EH (cell line): ENCODE measurements around the gene CACNB4.
"Not testable (repeated sequence)": the region's sequence is repeated elsewhere in the genome, so short reads cannot be mapped to it uniquely, and the experiment has no call there.

Experiments
- DNase-seq: peaks from one replicate; pipeline ENCODE4 v3.0.0-alpha.2; 2015; ENCODE audit warnings: low read depth

Gene CACNB4

DNA sequence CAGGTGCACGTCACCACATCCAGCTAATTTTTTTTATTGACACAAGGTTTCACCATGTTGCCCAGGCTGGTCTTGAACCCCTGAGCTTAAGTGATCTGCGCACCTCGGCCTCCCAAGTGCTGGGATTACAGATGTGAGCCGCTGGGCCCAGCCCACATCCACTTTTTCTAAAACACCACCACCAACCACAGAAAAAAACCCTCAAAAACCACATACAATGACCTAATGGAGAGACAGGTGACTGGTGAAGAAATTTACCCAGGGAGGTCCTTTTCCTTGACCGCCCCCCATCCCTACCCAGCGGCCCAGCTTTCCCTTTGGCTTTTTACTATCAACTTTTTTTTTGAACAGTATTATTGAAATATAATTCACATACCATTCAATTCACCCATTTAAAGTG, 47.9 kb downstream of the CACNB4 start:
- DNase-seq: no peak

GRCh38 chr2:152050341-152050740, 48.5 kb downstream of the CACNB4 start:
- no peak for DNase-seq

- DNase-seq: no peak
These were observed 49.3 kb downstream of the CACNB4 start for GRCh38 chr2:152049541-152049940.

DNA sequence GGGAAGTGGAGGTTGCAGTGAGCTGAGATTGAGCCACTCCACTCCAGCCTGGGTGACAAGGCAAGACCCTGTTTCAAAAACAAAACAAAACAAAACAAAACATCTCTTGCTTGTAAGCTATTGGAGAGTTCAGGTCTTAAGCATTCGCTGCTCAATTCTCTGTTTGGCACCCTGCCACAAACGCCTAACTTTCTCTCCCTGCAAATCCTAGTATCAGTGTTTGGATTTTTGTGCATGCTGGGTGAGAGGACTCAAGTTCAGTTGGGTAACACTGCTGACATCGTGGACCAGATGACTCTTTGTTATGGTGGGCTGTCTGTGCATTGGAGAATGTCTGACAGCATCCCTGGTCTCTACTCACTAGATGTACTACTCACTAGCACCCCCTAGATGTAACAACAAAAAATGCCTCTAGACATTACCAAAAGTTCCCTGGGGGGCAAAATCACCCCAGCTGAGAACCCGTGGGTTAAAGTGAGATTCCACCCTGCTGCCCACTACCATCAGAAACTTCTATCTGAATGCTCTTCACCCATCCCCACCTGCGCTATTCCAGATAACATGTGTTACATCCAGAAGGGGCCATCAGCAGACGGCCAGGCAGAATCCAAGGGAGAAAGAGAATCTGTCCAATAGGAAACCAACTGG, 50.9 kb downstream of the CACNB4 start:
- DNase-seq: no peak

DNA sequence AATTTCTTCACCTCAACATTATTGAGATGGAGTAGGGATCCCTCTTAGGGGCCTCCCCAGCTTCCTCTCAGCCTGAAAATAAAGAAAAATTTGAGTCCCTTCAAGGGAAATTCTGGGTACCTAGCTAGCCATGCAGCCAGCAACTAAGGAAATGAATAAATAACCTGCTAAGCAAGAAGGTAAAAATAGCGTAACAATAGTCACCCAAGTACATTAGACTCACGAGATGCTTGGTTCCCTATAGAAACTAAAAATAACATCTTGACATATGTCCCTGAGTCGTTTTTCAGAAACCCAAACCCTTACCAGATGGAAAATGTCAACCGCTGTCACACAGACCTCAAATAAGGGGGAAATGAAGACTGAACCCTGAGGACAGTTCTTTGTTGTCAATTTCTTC, 51.9 kb downstream of the CACNB4 start:
- DNase-seq: no peak

DNA sequence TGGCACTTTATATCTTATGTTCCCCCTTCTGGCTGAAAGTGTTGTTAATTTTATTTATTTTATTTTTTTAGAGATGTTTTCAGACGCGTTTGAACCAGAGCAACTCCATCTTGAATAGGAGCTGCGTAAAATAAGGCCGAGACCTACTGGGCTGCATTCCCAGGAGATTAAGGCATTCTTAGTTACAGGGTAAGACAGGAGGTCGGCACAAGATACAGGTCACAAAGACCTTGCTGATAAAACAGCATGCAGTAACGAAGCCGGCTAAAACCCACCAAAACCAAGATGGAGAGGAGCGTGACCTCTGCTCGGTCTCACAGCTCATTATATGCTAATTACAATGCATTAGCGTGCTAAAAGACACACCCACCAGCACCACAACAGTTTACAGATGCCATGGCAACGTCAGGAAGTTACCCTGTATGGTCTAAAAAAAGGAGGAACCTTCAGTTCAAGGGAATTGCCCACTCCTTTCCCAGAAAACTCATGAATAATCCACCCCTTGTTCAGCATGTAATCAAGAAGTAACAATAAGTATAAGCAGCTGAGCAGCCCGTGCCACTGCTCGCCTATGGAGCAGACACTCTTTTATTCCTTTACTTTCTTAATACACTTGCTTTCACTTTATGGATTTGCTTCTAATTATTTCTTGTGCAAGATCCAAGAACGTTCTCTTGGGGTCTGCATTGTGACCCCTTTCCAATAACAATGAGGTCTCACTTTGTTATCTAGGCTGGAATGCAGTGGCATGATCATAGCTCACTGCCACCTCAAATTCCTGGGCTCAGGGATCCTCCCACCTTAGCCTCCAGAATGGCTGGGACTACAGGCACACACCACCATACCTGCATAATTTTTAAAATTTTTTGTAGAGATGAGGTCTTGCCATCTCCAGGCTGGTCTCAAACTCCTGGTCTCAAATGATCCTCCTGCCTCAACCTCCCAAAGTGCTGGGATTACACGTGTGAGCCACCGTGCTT, 55.9 kb downstream of the CACNB4 start:
- no peak for DNase-seq

GRCh38 chr2:152038441-152038958, 60.3 kb downstream of the CACNB4 start:
- no peak for DNase-seq

- DNase-seq: no peak
These were observed 61.0 kb downstream of the CACNB4 start for GRCh38 chr2:152037743-152038435.

DNA sequence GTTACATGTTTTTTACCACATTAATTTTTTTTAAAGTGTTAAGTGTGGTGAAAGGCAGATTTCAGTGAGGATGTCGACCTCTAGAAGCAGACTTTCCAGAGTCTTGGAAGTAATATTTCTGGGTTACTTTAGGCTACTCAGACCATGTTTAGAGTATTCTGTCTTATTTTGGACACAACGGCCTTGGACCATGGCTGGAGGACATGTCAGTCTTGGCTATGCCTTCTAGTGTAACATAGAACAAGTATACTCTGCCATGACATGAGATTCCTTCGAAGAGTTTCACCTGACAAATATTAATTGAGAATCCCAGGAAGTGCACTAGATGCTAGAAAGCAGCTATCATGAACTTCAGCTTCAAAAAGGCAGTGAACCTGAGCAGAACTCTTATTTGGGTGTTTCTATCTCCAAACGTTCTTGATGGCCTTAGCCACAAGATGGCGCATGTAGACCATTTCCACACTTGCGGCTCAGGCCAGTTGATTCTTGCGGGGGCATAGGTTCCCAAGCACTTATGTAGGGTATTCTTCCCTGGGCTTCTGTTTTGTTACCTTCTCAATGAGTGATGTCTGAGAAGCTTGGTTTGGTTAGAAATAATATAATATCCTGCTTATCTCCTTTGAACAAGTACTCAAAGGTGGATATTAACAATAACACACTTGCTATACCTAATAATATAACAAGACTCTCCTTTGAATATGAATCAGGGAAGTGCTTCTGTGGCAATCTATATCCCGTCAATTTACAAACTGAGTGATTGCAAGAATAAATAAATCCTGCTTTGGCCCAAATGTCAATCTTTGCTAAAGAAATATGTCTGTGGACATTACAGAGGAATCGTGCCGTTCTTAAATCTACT, 62.0 kb downstream of the CACNB4 start:
- peak; percentile 72 for DNase-seq

DNA sequence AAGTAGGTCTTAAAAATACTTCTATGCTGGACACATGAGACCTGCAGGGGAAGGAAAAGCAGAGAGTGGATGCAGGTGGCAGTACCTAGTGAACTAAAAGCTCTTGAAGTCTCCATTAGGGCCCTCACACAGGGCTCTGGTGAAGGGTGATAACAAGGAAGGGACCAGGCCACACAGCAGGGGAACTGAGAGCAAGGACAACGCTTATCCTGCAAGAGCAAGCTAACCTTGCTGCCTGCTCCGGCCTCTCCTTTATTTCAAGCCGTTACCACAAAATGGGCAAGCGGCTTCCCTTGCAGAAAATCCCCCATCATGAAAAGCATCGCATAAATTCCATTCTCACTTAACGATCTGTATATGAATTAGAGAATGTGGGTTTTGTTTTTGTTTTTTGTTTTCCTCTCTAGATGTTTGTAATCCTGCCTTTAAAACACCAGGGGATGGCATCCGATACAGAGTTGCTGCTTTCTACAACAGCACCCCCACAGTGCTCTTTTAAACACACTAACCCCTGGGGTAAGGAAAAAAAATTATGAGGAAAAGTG, 64.5 kb downstream of the CACNB4 start:
- no peak for DNase-seq

GRCh38 chr2:152033011-152033925, 65.6 kb downstream of the CACNB4 start:
- no peak for DNase-seq

DNA sequence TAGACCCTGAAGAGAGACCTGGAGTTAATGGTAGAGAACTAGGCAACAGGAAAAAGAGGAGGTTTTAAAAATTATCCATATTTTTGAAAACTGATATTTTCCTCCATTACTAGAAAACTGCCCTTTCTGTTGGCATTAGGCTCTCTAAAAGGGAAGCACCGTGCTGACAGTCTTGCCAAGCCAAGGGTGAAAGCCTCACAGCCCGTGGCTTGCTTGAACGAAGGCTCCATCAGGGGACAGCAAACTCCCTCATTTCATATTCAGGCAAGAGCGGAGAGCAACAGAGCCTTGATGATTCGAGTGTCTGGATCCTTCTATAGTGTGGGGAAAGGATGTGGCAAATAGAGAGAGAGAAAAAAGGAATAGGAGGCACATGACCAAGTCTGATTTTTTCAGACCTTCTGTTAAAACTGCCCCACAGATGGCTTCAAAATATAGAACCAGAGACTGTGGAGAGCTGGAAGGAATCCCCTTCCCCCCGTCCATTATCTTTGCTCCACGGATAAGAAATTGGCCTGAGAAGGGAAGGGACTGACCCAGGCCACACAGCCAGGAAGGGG, 67.0 kb downstream of the CACNB4 start:
- no peak for DNase-seq

DNA sequence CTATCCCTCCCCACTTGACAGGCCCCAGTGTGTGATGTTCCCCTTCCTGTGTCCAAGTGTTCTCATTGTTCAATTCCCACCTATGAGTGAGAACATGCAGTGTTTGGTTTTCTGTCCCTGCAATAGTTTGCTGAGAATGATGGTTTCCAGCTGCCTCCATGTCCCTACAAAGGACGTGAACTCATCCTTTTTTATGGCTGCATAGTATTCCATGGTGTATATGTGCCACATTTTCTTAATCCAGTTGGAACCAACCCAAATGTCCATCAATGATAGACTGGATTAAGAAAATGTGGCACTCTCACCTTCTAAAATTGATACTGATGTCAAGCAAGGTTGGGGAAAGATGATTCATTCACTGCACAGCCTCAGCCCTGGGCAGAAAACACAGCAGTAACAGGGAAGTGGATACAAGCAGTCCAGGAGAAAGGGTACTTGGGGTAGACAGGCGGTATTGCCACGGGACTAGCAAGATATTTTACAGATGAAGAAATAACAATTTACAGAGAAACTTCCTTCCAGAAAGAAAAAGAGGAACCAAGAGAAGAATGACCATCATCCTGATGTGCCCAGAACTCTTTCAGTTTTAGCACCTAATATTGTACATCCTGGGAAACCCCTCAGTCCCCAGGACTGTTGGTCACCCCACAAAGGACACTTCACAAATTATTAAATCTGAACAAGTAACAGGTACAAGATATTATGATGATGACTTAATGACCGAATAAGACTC, 68.1 kb downstream of the CACNB4 start:
- not testable (repeated sequence) for DNase-seq

DNA sequence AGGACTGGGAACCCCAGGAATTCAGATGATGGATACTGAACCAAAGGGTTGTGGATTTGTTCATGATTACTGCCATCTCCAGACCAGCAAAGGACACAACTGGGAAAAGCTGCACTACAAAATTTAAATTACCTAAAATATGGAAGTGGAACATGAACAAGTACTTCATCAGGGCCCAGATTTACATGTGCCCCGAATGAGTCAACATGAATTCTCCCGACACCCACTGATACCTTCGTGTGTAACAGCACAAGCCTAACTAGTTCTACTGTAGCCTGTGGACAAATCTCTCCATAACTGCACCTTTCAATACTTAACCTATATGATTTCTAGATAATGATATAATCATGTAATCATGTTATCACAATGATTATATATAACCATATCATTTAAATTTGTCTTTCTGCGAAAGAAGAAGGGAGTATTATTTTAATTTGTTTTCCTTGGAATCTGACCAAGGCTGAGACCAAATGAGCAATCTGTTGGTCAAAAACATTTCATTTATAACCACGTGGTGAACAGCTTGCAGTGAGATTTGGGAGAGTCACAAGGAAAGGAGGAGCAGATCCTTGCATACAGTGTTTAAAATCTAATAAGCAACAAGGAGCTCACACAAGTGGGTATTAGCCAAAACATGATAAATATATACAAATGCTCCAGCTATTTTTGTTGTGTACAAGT, 70.5 kb downstream of the CACNB4 start:
- DNase-seq: no peak

GRCh38 chr2:152025678-152026287, 73.1 kb downstream of the CACNB4 start:
- DNase-seq: peak; percentile 70

DNA sequence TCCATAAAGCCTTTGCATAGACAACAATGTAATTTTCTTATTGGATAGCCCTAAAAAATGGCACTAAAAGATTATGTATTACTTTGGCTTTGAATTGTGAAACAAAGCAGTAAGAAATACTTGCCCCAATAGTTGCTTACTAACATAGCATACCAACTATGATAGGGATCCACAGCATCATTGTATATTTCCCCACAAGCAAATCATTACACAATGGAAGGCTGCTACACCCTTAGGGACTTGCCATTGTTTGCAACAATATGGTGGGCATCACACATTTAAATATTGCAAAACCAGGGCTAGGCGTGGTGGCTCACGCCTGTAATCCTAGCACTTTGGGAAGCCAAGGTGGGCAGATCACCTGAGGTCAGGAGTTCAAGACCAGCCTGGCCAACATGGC, 74.4 kb downstream of the CACNB4 start:
- no peak for DNase-seq

DNA sequence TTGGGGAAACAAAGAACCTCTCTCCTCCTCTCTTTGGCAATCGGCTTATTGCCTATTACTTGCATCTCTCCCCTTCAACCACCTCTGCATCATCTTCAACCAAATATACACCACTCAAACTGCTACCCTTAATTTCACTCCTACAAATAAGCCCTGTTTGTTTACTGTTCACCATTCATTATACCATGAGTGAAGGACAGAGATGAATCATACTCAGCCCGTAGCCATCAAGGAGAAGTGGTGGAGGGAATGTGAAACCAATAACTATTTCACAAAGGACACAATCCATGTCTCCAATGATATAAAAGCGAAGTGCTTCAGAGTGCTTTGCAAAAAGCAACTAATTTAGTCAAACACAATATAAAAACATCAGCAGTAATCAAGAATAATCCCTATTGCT, 76.8 kb downstream of the CACNB4 start:
- DNase-seq: no peak

GRCh38 chr2:152021001-152021400, 77.8 kb downstream of the CACNB4 start:
- not testable (repeated sequence) for DNase-seq
